Measurements from ENCODE around the gene KDM8. TPM values are rescaled to one million over a fixed set of nuclear protein-coding genes. Genes with fewer than 3 reads are reported as not detected.

KDM8 gene
- total RNA-seq, 1 experiment from 2014 or later, result 5.0 TPM

GRCh38 chr16:27230562-27231001 lies 27.3 kb downstream of the KDM8 start:
- no peaks in the 10 kb centered on the region for H3K27me3 ChIP-seq (ENCODE audit: low read length)
- BruUV-seq (replicated peaks), result no TSS peak
- H3K4me2 ChIP-seq (ENCODE audit: low read length), result no peak overlapping the region
- no peak overlapping the region for H3K9ac ChIP-seq (ENCODE audit: low read length)
- H2AFZ ChIP-seq (ENCODE audit: low read length), result no peak overlapping the region
- intact Hi-C loops (cut with micrococcal nuclease), result no loop called here
- DNase-seq (no peak), ATAC-seq (no peak)
- CTCF ChIA-PET, result no interaction called here
- H3K4me3 ChIP-seq (ENCODE audit: low read length), result no peak overlapping the region
- TF ChIP-seq EZH2phosphoT487 (IDR thresholded peaks at IDR 0.05; ENCODE audit: borderline replicate concordance, low read length), result no peak
- no peak for TF ChIP-seq EZH2 (IDR thresholded peaks at IDR 0.05; ENCODE audit: low read length, unreplicated experiment)
- no peak for TF ChIP-seq CTCF (conservative IDR thresholded peaks at IDR 0.05; ENCODE audit: low read depth, low read length)
- H3K9me2 ChIP-seq (replicated peaks; ENCODE audit: low read length), result no peaks in the 10 kb centered on the region
- no peaks in the 10 kb centered on the region for H3K36me3 ChIP-seq (ENCODE audit: low read depth, low read length)
- H4K20me1 ChIP-seq (ENCODE audit: low read length), result no peaks in the 10 kb centered on the region
- H3K27ac ChIP-seq (ENCODE audit: low read length), result no peak overlapping the region
- H3K9me3 ChIP-seq (ENCODE audit: low read length), result no peaks in the 10 kb centered on the region
- H3K4me1 ChIP-seq (ENCODE audit: insufficient read depth, low read length), result peaks cover 6% of the 10 kb centered on the region; the same call in 1 of the 2 replicates
- H3F3A ChIP-seq (ENCODE audit: low read length, unreplicated experiment), result no peaks in the 10 kb centered on the region
- no peaks in the 10 kb centered on the region for H3K79me2 ChIP-seq (ENCODE audit: low read length)
- POLR2A ChIA-PET (ENCODE audit: unreplicated experiment), result no interaction called here

- Histone ChIP-seq H2AFZ (ENCODE audit: low read length) (no peak overlapping the region), H3K9me2 (replicated peaks; ENCODE audit: low read length) (no peaks in the 10 kb centered on the region), H3K27me3 (ENCODE audit: low read length) (no peaks in the 10 kb centered on the region), H3K4me3 (ENCODE audit: low read length) (no peak overlapping the region), H3F3A (ENCODE audit: low read length, unreplicated experiment) (no peaks in the 10 kb centered on the region), H3K79me2 (ENCODE audit: low read length) (no peaks in the 10 kb centered on the region), H3K36me3 (ENCODE audit: low read depth, low read length) (no peaks in the 10 kb centered on the region), H3K27ac (ENCODE audit: low read length) (no peak overlapping the region), H3K4me1 (ENCODE audit: insufficient read depth, low read length) (peaks cover 8% of the 10 kb centered on the region; the same call in 1 of the 2 replicates), H3K4me2 (ENCODE audit: low read length) (no peak overlapping the region), H3K9ac (ENCODE audit: low read length) (no peak overlapping the region), H4K20me1 (ENCODE audit: low read length) (no peaks in the 10 kb centered on the region), H3K9me3 (ENCODE audit: low read length) (no peaks in the 10 kb centered on the region)
- CTCF ChIA-PET, result no interaction called here
- DNase-seq (no peak), ATAC-seq (no peak)
- intact Hi-C loops (cut with micrococcal nuclease), result no loop called here
- POLR2A ChIA-PET (ENCODE audit: unreplicated experiment), result no interaction called here
- TF ChIP-seq EZH2phosphoT487 (IDR thresholded peaks at IDR 0.05; ENCODE audit: borderline replicate concordance, low read length) (no peak), EZH2 (IDR thresholded peaks at IDR 0.05; ENCODE audit: low read length, unreplicated experiment) (no peak), CTCF (conservative IDR thresholded peaks at IDR 0.05; ENCODE audit: low read depth, low read length) (no peak)
- BruUV-seq (replicated peaks), result no TSS peak
Observed at GRCh38 chr16:27231692-27232060, 28.4 kb downstream of the KDM8 start.

- intact Hi-C loops (cut with micrococcal nuclease), result no loop called here
- no peaks in the 10 kb centered on the region for H3K9me3 ChIP-seq (ENCODE audit: low read length)
Observed at GRCh38 chr16:27232061-27232900, 29.0 kb downstream of the KDM8 start.

More at GRCh38 chr16:27232061-27232900, 29.0 kb downstream of the KDM8 start:
- H3F3A ChIP-seq (ENCODE audit: low read length, unreplicated experiment), result no peaks in the 10 kb centered on the region
- H3K27me3 ChIP-seq (ENCODE audit: low read length), result no peaks in the 10 kb centered on the region
- ChIA-PET CTCF (no interaction called here), POLR2A (ENCODE audit: unreplicated experiment) (no interaction called here)
- no peak overlapping the region for H2AFZ ChIP-seq (ENCODE audit: low read length)
- H3K9ac ChIP-seq (ENCODE audit: low read length), result no peak overlapping the region
- TF ChIP-seq EZH2 (IDR thresholded peaks at IDR 0.05; ENCODE audit: low read length, unreplicated experiment), result no peak
- TF ChIP-seq CTCF (conservative IDR thresholded peaks at IDR 0.05; ENCODE audit: low read depth, low read length), result no peak
- TF ChIP-seq EZH2phosphoT487 (IDR thresholded peaks at IDR 0.05; ENCODE audit: borderline replicate concordance, low read length), result no peak
- H3K9me2 ChIP-seq (replicated peaks; ENCODE audit: low read length), result no peaks in the 10 kb centered on the region
- no TSS peak for BruUV-seq (replicated peaks)
- no peak for DNase-seq
- no peak for ATAC-seq
- no peaks in the 10 kb centered on the region for H3K36me3 ChIP-seq (ENCODE audit: low read depth, low read length)
- no peak overlapping the region for H3K4me2 ChIP-seq (ENCODE audit: low read length)
- H3K4me3 ChIP-seq (ENCODE audit: low read length), result no peak overlapping the region
- H3K4me1 ChIP-seq (ENCODE audit: insufficient read depth, low read length), result peaks cover 8% of the 10 kb centered on the region; the same call in 1 of the 2 replicates
- no peaks in the 10 kb centered on the region for H4K20me1 ChIP-seq (ENCODE audit: low read length)
- no peak overlapping the region for H3K27ac ChIP-seq (ENCODE audit: low read length)
- no peaks in the 10 kb centered on the region for H3K79me2 ChIP-seq (ENCODE audit: low read length)
